ENCODE measurements around the gene DTNB. TPM values are rescaled to one million over a fixed set of nuclear protein-coding genes. Genes with fewer than 3 reads are reported as not detected.

The DTNB gene
- total and polyA plus RNA-seq, 10 of the 15 experiments (the other 5 are each of a cell fraction or from before 2014, with no cell fraction given): 4.5 to 30.6 (median 11.9) TPM

- TF ChIP-seq, protein P1, sequence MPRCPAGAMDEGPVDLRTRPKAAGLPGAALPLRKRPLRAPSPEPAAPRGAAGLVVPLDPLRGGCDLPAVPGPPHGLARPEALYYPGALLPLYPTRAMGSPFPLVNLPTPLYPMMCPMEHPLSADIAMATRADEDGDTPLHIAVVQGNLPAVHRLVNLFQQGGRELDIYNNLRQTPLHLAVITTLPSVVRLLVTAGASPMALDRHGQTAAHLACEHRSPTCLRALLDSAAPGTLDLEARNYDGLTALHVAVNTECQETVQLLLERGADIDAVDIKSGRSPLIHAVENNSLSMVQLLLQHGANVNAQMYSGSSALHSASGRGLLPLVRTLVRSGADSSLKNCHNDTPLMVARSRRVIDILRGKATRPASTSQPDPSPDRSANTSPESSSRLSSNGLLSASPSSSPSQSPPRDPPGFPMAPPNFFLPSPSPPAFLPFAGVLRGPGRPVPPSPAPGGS (IDR thresholded peaks at IDR 0.05; ENCODE audit: borderline replicate concordance, insufficient read depth, low read depth, low read length, poor library complexity, severe bottlenecking): no peak
- TF ChIP-seq LARP7 (IDR thresholded peaks at IDR 0.05) (no peak), MEF2A (IDR thresholded peaks at IDR 0.05; ENCODE audit: insufficient read depth, low read depth, low read length) (no peak), BMI1 (IDR thresholded peaks at IDR 0.05; ENCODE audit: borderline replicate concordance) (no peak), IKZF2 (IDR thresholded peaks at IDR 0.05) (no peak)
- TF ChIP-seq, protein P2, sequence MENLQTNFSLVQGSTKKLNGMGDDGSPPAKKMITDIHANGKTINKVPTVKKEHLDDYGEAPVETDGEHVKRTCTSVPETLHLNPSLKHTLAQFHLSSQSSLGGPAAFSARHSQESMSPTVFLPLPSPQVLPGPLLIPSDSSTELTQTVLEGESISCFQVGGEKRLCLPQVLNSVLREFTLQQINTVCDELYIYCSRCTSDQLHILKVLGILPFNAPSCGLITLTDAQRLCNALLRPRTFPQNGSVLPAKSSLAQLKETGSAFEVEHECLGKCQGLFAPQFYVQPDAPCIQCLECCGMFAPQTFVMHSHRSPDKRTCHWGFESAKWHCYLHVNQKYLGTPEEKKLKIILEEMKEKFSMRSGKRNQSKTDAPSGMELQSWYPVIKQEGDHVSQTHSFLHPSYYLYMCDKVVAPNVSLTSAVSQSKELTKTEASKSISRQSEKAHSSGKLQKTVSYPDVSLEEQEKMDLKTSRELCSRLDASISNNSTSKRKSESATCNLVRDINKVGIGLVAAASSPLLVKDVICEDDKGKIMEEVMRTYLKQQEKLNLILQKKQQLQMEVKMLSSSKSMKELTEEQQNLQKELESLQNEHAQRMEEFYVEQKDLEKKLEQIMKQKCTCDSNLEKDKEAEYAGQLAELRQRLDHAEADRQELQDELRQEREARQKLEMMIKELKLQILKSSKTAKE (IDR thresholded peaks at IDR 0.05; ENCODE audit: low read depth, poor library complexity, severe bottlenecking): no peak
These were observed 294.5 kb downstream of the DTNB start (continued) for GRCh38 chr2:25378731-25379490.

Data from GM12878 (cell line).